IMR-90 (cell line): ENCODE results near the gene LOXL4. TPM values are rescaled to one million over a fixed set of nuclear protein-coding genes. Genes with fewer than 3 reads are reported as not detected.

Experiments used
- ATAC-seq: fragments of 200-7000 bp; cut with Tn5 transposase; 2 replicates; pipeline ENCODE4 v1.9.1; 2020; ENCODE audit warnings: low read depth, mild to moderate bottlenecking, moderate library complexity
- BruUV-seq: library from RNA; stranded (reverse); fragments of 400-500 nt; replicated peaks from 2 replicates; lab custom pipeline; 2021; lab: Mats Ljungman, UMichigan
- CTCF ChIA-PET: fragments of 300-600 bp; formaldehyde crosslinking; extraction: SDS; loops from one replicate; lab custom pipeline; 2021; ENCODE audit warnings: antibody characterized with exemption; lab: Yijun Ruan, JAX
- POLR2A ChIA-PET: fragments of 300-600 bp; sonication (Branson Sonifier 250); formaldehyde crosslinking; loops from one replicate; lab custom pipeline; 2022; ENCODE audit warnings: antibody characterized with exemption; ENCODE audit not compliant: unreplicated experiment; lab: Charles Lee
- DNase-seq: peaks from one replicate; pipeline ENCODE4 v3.0.0; 2013
- H2AFZ ChIP-seq: replicated peaks from 2 replicates; pipeline ENCODE3; 2013; ENCODE audit warnings: low read length, mild to moderate bottlenecking; ENCODE audit not compliant: poor library complexity
- H2AK5ac ChIP-seq: 2 replicates; pipeline ENCODE4 v1.6.1; 2013; ENCODE audit warnings: low read depth, low read length, inconsistent platforms
- H2AK9ac ChIP-seq: replicated peaks from 2 replicates; pipeline ENCODE3; 2013; ENCODE audit warnings: mild to moderate bottlenecking, low read depth, low read length, moderate library complexity; ENCODE audit not compliant: poor library complexity
- H2BK120ac ChIP-seq: 2 replicates; pipeline ENCODE4 v1.6.1; 2013; ENCODE audit warnings: low read depth, low read length, inconsistent platforms
- H2BK15ac ChIP-seq: 3 replicates; pipeline ENCODE4 v1.6.1; 2013; ENCODE audit warnings: low read depth, low read length, inconsistent platforms
- H2BK20ac ChIP-seq: 2 replicates; pipeline ENCODE4 v1.6.1; 2013; ENCODE audit warnings: low read depth, mild to moderate bottlenecking, inconsistent platforms, low read length, moderate library complexity
- H2BK5ac ChIP-seq: 2 replicates; pipeline ENCODE4 v1.6.1; 2013; ENCODE audit warnings: mild to moderate bottlenecking, low read depth, low read length, inconsistent platforms; ENCODE audit not compliant: poor library complexity, severe bottlenecking
- H3K14ac ChIP-seq: replicated peaks from 2 replicates; pipeline ENCODE4 v1.6.1; 2013; ENCODE audit warnings: low read depth, low read length, inconsistent platforms
- H3K18ac ChIP-seq: 2 replicates; pipeline ENCODE4 v1.6.1; 2013; ENCODE audit warnings: low read depth, low read length, control low read depth
- H3K23ac ChIP-seq: 2 replicates; pipeline ENCODE4 v1.6.1; 2013; ENCODE audit warnings: low read depth, low read length, inconsistent platforms
- H3K27ac ChIP-seq: 2 replicates; pipeline ENCODE4 v1.5.1; 2013; ENCODE audit warnings: mild to moderate bottlenecking, control low read depth, low read length; ENCODE audit not compliant: insufficient read depth
- H3K27me3 ChIP-seq: 2 replicates; pipeline ENCODE4 v1.6.1; 2013; ENCODE audit warnings: low read length; ENCODE audit not compliant: control insufficient read depth, insufficient read depth
- H3K36me3 ChIP-seq: 2 replicates; pipeline ENCODE4 v1.6.1; 2013; ENCODE audit warnings: low read length, mixed read lengths; ENCODE audit not compliant: control insufficient read depth, insufficient read depth
- H3K4ac ChIP-seq: 2 replicates; pipeline ENCODE4 v1.6.1; 2013; ENCODE audit warnings: low read depth, low read length, inconsistent platforms
- H3K4me1 ChIP-seq: 2 replicates; pipeline ENCODE4 v1.6.1; 2013; ENCODE audit warnings: low read length, mixed read lengths; ENCODE audit not compliant: control insufficient read depth, insufficient read depth
- H3K4me2 ChIP-seq: 2 replicates; pipeline ENCODE4 v1.6.1; 2013; ENCODE audit warnings: low read depth, mild to moderate bottlenecking, control low read depth, low read length, moderate library complexity
- H3K4me3 ChIP-seq: 2 replicates; pipeline ENCODE4 v1.5.1; 2013; ENCODE audit warnings: low read depth, mild to moderate bottlenecking, control low read depth, low read length, moderate library complexity; ENCODE audit not compliant: insufficient read depth
- H3K56ac ChIP-seq: 2 replicates; pipeline ENCODE4 v1.6.1; 2013; ENCODE audit warnings: low read length, inconsistent platforms; ENCODE audit not compliant: insufficient read depth; ENCODE audit errors: extremely low read depth
- H3K79me1 ChIP-seq, 2 experiments: 2 replicates each; pipeline ENCODE4 v1.6.1; 2013; ENCODE audit warnings: low read length in 2 of 2, inconsistent platforms in 1 of 2, low read depth in 1 of 2
- H3K9ac ChIP-seq: 2 replicates; pipeline ENCODE4 v1.6.1; 2013; ENCODE audit warnings: low read depth, low read length, control low read depth
- H3K9me1 ChIP-seq: 2 replicates; pipeline ENCODE4 v1.6.1; 2013; ENCODE audit warnings: low read length, inconsistent platforms; ENCODE audit not compliant: insufficient read depth
- H3K9me3 ChIP-seq: 2 replicates; pipeline ENCODE4 v1.6.1; 2013; ENCODE audit warnings: low read length; ENCODE audit not compliant: control insufficient read depth, insufficient read depth
- H4K20me1 ChIP-seq: 2 replicates; pipeline ENCODE4 v1.6.1; 2013; ENCODE audit warnings: low read length, inconsistent platforms; ENCODE audit not compliant: insufficient read depth
- H4K5ac ChIP-seq: 2 replicates; pipeline ENCODE4 v1.6.1; 2013; ENCODE audit warnings: mild to moderate bottlenecking, low read depth, low read length, control low read depth
- H4K8ac ChIP-seq, 2 experiments: 2 replicates each; pipeline ENCODE4 v1.6.1; 2013; ENCODE audit warnings: low read depth in 2 of 2, low read length in 2 of 2, control low read depth in 1 of 2, inconsistent platforms in 1 of 2
- H4K91ac ChIP-seq: 2 replicates; pipeline ENCODE4 v1.6.1; 2013; ENCODE audit warnings: low read depth, low read length, inconsistent platforms; ENCODE audit not compliant: insufficient read depth
- BHLHE40 ChIP-seq: fragments of 150-350 bp; IDR thresholded peaks from 2 replicates; pipeline ENCODE4 v1.6.1; 2016; ENCODE audit warnings: mild to moderate bottlenecking, low read depth, low read length
- CEBPB ChIP-seq: IDR thresholded peaks from 2 replicates; pipeline ENCODE4 v1.6.1; 2012; ENCODE audit warnings: low read depth, low read length, improper control_type of control experiment
- FOS ChIP-seq: fragments of 150-350 bp; IDR thresholded peaks from 2 replicates; pipeline ENCODE4 v1.6.1; 2016; ENCODE audit warnings: low read depth, low read length
- MAZ ChIP-seq: IDR thresholded peaks from 2 replicates; pipeline ENCODE4 v1.6.1; 2012; ENCODE audit warnings: low read depth, mild to moderate bottlenecking, low read length, improper control_type of control experiment, moderate library complexity, borderline replicate concordance
- MXI1 ChIP-seq: IDR thresholded peaks from 2 replicates; pipeline ENCODE4 v1.6.1; 2012; ENCODE audit warnings: low read depth, mild to moderate bottlenecking, low read length, moderate library complexity, borderline replicate concordance
- NFE2L2 ChIP-seq: fragments of 150-350 bp; IDR thresholded peaks from 2 replicates; pipeline ENCODE4 v1.6.1; 2016; ENCODE audit warnings: low read depth, mild to moderate bottlenecking, low read length
- POLR2A ChIP-seq: IDR thresholded peaks from 2 replicates; pipeline ENCODE4 v1.6.1; 2012; ENCODE audit warnings: mild to moderate bottlenecking, low read depth, low read length
- RAD21 ChIP-seq: IDR thresholded peaks from 2 replicates; pipeline ENCODE4 v1.6.1; 2012; ENCODE audit warnings: low read length, improper control_type of control experiment
- RCOR1 ChIP-seq: IDR thresholded peaks from 2 replicates; pipeline ENCODE4 v1.6.1; 2012; ENCODE audit warnings: mild to moderate bottlenecking, low read length, improper control_type of control experiment; ENCODE audit not compliant: insufficient replicate concordance
- RFX5 ChIP-seq: IDR thresholded peaks from 2 replicates; pipeline ENCODE4 v1.8.0; 2012; ENCODE audit warnings: low read depth, mild to moderate bottlenecking, low read length, moderate library complexity
- SMC3 ChIP-seq: fragments of 150-350 bp; IDR thresholded peaks from 2 replicates; pipeline ENCODE4 v1.6.1; 2016; ENCODE audit warnings: low read depth, mild to moderate bottlenecking, antibody characterized with exemption, low read length, moderate library complexity
- WGBS, 2 experiments: methylation state at CpG; one replicate each; pipeline versions ENCODE4 v1.1.5 to v1.1.7; 2013; ENCODE audit warnings: missing lambda C conversion rate in 2 of 2; ENCODE audit not compliant: insufficient read length in 1 of 2; ENCODE audit errors: extremely low coverage in 2 of 2; 5-methylcytosine and 5-hydroxymethylcytosine counted together
- dilution Hi-C: fragments of 300-500 bp; cut with HindIII; formaldehyde crosslinking; loops from one replicate; pipeline ENCODE4 v1.14.3; 2018; ENCODE audit warnings: low sequenced_read_pairs; ENCODE audit not compliant: unreplicated experiment
- in situ Hi-C: fragments of 300-500 bp; cut with MboI; formaldehyde crosslinking; loops from 3 replicates; pipeline ENCODE4 v1.14.3; 2019; ENCODE audit warnings: low sequenced_read_pairs, inconsistent platforms, mixed read lengths
- intact Hi-C: fragments of 100-400 bp; cut with micrococcal nuclease; formaldehyde crosslinking; loops from 2 replicates; pipeline ENCODE4 v1.10.0; 2022
- polyA plus RNA-seq, 3 experiments: library from polyadenylated mRNA; depleted of rRNA; stranded (reverse); fragments of >200 nt; gene quantifications; 2 replicates each; pipeline ENCODE4 v1.2.3, GENCODE V29; 2012; ENCODE audit warnings: low replicate concordance in 1 of 3
- total RNA-seq: library from RNA; depleted of rRNA; stranded (reverse); fragments of >200 nt; gene quantifications from 2 replicates; pipeline ENCODE4 v1.2.3, GENCODE V29; 2012
- TF ChIP-seq, protein P1 (sequence below): conservative IDR thresholded peaks from 2 replicates; pipeline ENCODE4 v1.5.1; 2012; ENCODE audit warnings: mild to moderate bottlenecking, low read depth, low read length, improper control_type of control experiment
- TF ChIP-seq, protein P2 (sequence below): fragments of 150-350 bp; IDR thresholded peaks from 2 replicates; pipeline ENCODE4 v1.6.1; 2017; ENCODE audit warnings: mild to moderate bottlenecking, antibody characterized with exemption, low read length, low read depth
- TF ChIP-seq, protein P3 (sequence below): fragments of 150-350 bp; IDR thresholded peaks from 2 replicates; pipeline ENCODE4 v1.6.1; 2016; ENCODE audit warnings: low read depth, mild to moderate bottlenecking, low read length, moderate library complexity, borderline replicate concordance

LOXL4 gene
- total and polyA plus RNA-seq, 2 of the 4 experiments (the other 2 are of a cell fraction): 20.8 to 26.7 TPM

DNA sequence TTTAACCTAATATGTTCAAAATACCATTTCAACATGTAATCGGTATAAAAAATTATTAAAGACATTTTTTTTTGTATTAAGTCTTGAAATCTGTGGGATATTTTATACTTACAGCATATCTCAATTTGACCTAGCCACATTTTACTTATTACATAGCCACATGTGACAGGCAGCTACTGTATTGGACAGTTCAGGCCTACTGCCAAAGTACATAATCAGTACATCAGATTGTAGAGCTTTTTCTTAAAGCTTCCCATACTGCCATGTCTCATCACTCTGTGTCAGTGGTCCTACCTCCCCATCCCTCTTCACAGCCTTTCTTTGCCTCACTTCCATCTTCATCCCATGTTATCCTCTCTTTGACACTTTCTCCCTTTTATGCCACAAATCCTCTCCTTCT lies 43.0 kb downstream of the LOXL4 start:
- Histone ChIP-seq H3K79me1 (peaks cover 10 to 21% of the 10 kb centered on the region in 2 experiments), H3K36me3 (no peaks in the 10 kb centered on the region), H3K14ac (no peak overlapping the region), H3K9me3 (no peaks in the 10 kb centered on the region), H3K23ac (peak overlapping the region; percentile 76), H3K56ac (no peak overlapping the region), H2AFZ (no peak overlapping the region), H2BK20ac (0 out of 2 replicates have a peak overlapping the region, but pooled peaks have one; percentile 20), H2BK120ac (peak overlapping the region; percentile 62; the same call in 1 of the 2 replicates), H2BK15ac (no peak overlapping the region), H4K91ac (no peak overlapping the region), H3K27me3 (no peaks in the 10 kb centered on the region), H3K9me1 (peaks cover 7% of the 10 kb centered on the region), H2AK9ac (no peak overlapping the region), H3K4me1 (peaks cover 10% of the 10 kb centered on the region), H4K5ac (no peak overlapping the region), H2BK5ac (peak overlapping the region; percentile 54), H3K4ac (peak overlapping the region; percentile 11; the same call in 1 of the 2 replicates), H3K4me2 (no peak overlapping the region; the same call in 1 of the 2 replicates), H3K27ac (no peak overlapping the region), H3K4me3 (no peak overlapping the region), H4K20me1 (peaks cover 14% of the 10 kb centered on the region), H3K18ac (no peak overlapping the region; the same call in 1 of the 2 replicates), H4K8ac (no peak overlapping the region), H2AK5ac (no peak overlapping the region), H3K9ac (no peak overlapping the region)
- no CpG with 5 or more reads among the region's 1 CpG for WGBS, 2 experiments
- POLR2A ChIA-PET: no interaction called here
- no TSS peak for BruUV-seq
- peak; percentile 55 for DNase-seq
- intact Hi-C loops: loop anchor here (5.0 kb wide), 1 partner anchor 53 kb away; no protein-coding TSS in a partner anchor
- dilution Hi-C loops: no loop called here
- TF ChIP-seq, protein P1, sequence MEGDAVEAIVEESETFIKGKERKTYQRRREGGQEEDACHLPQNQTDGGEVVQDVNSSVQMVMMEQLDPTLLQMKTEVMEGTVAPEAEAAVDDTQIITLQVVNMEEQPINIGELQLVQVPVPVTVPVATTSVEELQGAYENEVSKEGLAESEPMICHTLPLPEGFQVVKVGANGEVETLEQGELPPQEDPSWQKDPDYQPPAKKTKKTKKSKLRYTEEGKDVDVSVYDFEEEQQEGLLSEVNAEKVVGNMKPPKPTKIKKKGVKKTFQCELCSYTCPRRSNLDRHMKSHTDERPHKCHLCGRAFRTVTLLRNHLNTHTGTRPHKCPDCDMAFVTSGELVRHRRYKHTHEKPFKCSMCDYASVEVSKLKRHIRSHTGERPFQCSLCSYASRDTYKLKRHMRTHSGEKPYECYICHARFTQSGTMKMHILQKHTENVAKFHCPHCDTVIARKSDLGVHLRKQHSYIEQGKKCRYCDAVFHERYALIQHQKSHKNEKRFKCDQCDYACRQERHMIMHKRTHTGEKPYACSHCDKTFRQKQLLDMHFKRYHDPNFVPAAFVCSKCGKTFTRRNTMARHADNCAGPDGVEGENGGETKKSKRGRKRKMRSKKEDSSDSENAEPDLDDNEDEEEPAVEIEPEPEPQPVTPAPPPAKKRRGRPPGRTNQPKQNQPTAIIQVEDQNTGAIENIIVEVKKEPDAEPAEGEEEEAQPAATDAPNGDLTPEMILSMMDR: no peak
- no peak for TF ChIP-seq FOS
- no peak for TF ChIP-seq RFX5
- TF ChIP-seq POLR2A: no peak
- TF ChIP-seq RCOR1: no peak
- no peak for TF ChIP-seq MAZ
- TF ChIP-seq, protein P2, sequence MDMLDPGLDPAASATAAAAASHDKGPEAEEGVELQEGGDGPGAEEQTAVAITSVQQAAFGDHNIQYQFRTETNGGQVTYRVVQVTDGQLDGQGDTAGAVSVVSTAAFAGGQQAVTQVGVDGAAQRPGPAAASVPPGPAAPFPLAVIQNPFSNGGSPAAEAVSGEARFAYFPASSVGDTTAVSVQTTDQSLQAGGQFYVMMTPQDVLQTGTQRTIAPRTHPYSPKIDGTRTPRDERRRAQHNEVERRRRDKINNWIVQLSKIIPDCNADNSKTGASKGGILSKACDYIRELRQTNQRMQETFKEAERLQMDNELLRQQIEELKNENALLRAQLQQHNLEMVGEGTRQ: no peak
- TF ChIP-seq MXI1: no peak
- no peak for TF ChIP-seq CEBPB
- TF ChIP-seq SMC3: no peak
- TF ChIP-seq RAD21: no peak
- no peak for TF ChIP-seq BHLHE40
- TF ChIP-seq NFE2L2: no peak
- TF ChIP-seq, protein P3, sequence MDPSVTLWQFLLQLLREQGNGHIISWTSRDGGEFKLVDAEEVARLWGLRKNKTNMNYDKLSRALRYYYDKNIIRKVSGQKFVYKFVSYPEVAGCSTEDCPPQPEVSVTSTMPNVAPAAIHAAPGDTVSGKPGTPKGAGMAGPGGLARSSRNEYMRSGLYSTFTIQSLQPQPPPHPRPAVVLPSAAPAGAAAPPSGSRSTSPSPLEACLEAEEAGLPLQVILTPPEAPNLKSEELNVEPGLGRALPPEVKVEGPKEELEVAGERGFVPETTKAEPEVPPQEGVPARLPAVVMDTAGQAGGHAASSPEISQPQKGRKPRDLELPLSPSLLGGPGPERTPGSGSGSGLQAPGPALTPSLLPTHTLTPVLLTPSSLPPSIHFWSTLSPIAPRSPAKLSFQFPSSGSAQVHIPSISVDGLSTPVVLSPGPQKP: no peak
- in situ Hi-C loops: no loop called here
- peak; percentile 37 for ATAC-seq
- CTCF ChIA-PET: no interaction called here
